UCSD-AML1 (cell line): Measurements from ENCODE around the gene FAM53B.
A peak's percentile ranks its signal among the peaks of the same experiment; 100 is the strongest.
"Not testable (repeated sequence)": the region's sequence is repeated elsewhere in the genome, so short reads cannot be mapped to it uniquely, and the experiment has no call there.

Experiments
- DNase-seq: peaks from one replicate; lab custom pipeline; 2025; ENCODE audit not compliant: unreplicated experiment; lab: John Stamatoyannopoulos, UW

Gene FAM53B, protein sequence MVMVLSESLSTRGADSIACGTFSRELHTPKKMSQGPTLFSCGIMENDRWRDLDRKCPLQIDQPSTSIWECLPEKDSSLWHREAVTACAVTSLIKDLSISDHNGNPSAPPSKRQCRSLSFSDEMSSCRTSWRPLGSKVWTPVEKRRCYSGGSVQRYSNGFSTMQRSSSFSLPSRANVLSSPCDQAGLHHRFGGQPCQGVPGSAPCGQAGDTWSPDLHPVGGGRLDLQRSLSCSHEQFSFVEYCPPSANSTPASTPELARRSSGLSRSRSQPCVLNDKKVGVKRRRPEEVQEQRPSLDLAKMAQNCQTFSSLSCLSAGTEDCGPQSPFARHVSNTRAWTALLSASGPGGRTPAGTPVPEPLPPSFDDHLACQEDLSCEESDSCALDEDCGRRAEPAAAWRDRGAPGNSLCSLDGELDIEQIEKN

DNA sequence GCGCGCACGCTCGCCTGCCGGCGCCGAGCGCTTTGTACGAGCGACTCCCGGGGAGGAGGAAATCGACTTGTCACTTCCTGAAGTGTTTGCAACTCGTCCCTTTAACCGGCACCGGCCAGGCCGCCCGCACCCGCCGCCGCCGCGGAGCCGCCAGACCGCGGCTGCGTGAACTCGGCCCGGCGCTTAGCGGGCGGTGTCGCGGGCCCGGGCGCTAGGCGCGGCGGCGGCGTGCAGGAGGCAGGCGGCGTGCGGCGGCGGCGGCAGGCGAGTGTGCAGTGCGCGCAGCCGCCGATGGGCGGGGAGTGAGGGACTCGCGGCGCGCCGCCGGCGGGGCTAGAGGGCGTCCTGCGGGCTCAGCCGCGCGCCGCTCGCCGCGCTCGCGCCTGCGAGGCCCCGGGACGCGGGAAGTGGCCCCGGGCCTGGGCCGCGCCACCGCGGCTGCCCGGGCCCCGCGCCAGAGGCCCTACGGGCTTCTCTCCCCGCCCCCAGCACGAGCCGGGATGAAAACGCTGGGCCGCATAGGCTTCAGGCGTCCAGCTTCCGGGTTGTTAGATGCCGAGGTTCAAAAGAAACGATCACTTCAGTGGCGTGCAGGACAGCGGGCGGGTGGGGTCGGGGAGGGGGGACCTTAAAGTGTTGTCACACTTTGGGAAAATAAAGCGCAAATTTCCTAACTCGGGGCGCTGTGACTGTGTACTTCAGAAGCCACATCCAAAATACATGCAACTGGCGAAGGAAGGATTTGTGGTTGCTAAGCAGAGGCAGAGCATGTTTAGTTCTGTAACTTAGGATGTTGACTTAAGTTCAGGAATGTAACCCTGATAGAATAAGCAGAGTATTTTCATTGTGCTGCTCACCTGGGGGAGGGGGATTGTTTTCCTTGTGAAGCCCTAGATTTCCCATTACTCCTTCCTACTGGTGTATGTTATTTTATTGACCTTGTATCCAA is at the start of gene FAM53B:
FAM53B (minus strand) TSS at position 277 of the 949 bp plus-strand sequence. CDS start 37,665 bp downstream, outside the sequence.
- DNase-seq, result peak; percentile 82

DNA sequence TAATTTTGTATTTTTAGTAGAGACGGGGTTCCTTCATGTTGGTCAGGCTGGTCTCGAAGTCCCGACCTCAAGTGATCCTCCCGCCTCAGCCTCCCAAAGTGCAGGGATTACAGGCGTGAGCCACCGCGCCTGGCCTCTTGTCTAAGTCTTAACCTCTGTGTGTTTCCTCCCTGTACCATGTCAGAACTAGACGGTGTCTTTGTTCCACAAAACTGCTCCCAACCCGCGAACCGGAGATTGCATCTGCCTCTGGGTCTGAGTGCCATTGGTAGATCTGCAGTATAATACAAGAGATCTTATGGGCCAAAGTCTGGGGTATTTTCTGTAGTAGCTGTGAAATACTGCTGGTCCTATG is 48.8 kb upstream of the FAM53B start:
- DNase-seq, result no peak

DNA sequence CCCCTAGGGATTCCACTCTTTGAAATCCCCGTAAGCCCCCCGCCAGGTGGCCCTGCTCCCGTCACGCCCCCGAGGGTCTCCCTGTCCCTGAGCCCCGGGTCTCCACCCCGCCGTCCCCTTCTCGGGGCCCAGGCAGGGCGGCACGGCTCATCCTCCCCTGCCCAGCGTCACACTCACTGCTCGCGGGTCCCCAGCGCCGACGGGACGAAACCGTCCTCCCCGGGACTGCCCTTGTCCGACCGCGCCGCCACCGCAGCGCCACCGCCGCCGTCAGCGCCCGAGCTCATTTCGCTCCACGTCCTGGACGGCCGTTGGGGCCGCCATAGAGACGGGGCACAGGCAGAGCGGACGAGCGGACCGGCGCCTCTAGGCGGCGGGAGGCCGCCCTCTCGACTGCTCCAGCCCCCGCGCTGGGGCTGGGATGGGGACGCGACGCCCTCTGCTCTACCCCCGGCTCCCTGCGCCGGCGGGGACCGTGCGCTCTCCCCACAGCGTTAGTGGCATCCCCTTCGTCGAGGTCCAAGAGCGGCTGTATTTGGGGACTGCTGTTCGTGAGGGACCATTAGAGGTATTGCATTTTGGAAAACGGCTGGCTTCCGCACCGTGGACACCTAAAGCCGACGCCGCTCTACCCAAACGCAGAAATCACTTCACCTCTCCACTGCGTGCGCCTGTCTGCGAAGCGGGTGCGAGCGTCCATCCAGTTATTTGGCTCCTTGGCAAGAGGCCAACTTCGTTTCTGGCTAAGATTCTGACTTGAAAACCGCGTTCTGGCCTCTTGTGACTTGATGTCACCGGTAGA is 47.6 kb upstream of the FAM53B start, which contains the start of gene EEF1AKMT2:
EEF1AKMT2 (minus strand) TSS at position 341 of the 802 bp plus-strand sequence; CDS start at position 287, 54 bp downstream.
- peak; percentile 91 for DNase-seq

DNA sequence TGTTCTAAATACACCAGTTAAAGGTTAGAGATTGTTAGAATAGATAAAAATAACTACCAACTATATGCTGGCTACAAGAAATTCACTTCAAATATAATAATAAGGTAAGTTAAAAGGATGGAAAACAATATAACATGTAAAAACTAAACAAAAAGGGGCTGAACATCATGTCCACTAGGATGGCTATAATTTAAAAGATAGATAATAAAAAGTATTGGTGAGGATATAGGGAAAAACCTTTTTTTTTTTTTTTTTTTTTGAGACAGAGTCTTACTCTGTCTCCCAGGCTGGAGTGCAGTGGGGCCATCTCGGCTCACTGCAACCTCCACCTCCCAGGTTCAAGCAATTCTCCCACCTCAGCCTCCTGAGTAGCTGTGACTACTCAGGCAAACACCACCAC is 38.7 kb upstream of the FAM53B start:
- not testable (repeated sequence) for DNase-seq

DNA sequence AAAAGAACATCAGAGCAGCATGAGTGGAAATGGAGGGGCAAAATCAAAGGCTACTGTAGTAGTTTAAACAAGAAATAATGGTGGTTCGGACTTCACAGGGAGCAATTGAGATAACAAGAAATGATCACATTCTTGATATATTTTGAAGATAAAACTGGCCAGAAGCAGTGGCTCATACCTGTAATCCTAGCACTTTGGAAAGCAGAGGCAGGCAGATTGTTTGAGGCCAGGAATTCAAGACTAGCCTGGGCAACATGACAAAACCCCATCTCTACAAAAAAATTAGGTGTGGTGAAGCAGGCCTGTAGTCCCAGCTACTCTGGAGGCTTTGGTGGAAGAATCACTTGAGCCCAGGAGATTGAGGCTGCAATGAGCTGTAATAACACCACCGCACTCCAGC is 24.6 kb upstream of the FAM53B start:
- no peak for DNase-seq

DNA sequence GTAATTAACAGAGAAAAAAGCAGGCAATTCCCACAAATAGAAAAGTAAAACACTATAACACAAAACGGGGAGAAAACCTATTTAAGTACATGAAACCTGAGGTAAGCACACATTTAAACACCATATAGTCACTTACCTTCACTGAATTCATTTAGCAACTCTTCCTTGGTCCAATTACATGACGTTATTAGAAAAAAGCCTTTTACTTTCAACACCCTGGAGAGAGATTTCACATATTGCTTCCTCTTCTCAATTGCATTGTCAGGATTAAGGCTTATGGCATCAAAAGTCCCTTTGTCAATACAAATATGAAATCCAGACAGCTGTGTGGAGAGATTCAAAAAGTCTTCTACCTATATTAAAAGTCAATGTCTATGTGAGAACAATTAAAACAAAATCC is 21.1 kb upstream of the FAM53B start:
- DNase-seq, result no peak

DNA sequence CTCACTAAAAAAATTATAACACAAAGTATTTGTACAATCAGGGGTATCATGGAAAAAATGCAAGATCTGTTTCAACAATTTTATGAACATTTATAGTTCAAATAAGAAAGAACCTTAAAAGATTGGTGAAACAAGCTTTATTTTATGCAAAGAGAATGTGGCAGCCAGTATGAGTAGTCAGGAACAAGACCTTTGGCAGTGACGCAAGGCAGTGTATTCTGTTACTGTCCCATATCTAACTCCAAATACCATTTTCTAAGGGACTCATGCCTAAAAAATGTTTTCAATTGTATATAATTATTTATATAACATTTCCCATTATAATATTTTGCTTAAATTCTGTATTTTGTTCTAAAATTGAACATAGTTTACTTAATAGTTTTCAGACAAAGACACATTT is 19.1 kb upstream of the FAM53B start:
- no peak for DNase-seq

DNA sequence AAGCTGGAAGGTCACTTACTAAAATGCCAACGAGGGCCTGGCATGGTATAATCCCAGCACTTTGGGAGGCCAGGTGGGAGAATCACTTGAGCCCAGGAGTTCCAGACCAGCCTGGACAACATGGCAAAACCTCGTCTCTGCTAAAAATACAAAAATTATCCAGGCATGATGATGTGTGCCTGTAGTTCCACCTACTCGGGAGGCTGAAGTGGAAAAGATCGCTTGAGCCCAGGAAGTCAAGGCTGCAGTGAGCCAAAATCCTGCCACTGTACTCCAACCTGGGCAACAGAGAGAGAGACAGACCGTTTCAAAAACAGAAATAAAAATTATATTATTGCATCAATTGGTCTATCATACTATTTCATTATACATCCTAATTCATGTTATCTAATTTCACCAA is 18.1 kb upstream of the FAM53B start:
- DNase-seq, result no peak

DNA sequence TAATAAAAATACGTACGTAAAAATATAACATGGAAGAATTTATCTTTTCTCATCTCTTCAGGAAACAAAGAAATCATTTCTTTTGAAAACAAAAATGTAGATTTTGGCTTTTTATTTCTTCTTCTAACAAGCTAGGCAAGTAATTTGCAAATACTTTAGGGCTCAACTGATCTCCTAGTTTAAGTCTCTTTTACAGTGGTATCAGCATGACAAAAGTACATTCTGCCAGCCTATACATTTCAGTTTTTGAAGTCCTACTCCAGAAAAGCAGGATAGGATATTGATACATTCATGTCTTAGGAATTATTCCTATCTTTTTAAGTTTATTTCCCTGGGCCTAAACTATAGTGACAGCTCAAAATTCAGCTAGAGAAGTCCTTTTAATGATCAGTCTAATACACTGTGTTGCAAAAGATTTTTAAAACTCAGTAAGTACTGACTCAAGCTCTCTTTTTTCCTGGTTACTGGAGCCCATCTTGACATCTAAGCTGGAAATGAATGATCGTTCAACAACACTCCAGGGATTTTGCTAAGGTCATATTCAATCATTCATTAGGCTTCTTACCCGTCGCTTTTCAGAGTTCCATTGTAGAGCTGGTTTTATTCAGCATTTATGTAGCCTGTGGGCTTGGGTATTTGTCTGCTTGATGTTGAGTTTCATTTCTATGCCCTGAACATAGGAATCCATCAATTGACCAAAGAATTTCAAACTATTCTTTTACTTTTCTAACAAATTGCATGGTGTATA is 12.2 kb upstream of the FAM53B start:
- no peak for DNase-seq

DNA sequence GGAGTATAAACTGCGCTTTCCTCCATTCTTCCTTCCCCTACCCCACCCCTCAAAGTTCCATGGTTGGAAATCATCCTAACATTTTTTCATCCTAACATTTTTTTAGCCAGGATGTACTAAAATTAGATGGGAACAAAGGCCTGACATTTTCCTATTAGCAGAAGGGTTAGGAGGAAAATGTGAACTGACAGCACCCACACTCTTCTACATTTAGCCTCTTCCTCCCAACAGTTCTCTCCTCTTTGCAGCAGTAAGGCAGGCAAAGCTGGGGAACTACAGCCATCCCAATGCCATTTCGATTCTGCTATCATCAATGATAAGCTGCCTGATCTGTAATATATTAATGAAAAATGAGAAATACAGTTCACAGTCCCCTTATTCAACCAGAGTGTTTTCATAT is 11.4 kb upstream of the FAM53B start:
- DNase-seq, result no peak

DNA sequence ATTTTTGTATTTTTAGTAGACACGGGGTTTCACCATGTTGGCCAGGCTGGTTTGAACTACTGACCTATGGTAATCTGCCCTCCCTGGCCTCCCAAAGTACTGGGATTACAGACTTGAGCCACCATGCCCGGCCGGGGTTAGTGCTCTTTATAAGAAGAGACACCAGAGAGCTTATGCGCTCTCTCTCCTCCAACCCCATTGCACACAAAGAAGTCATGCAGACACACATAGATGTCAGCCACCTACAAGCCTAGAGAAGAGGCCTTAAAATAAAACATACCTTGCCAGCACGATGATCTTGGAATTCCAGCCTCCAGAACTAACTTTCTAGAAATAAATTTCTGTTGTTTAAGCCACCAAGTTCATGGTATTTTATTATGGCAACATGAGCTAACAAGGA is 10.0 kb upstream of the FAM53B start:
- no peak for DNase-seq

DNA sequence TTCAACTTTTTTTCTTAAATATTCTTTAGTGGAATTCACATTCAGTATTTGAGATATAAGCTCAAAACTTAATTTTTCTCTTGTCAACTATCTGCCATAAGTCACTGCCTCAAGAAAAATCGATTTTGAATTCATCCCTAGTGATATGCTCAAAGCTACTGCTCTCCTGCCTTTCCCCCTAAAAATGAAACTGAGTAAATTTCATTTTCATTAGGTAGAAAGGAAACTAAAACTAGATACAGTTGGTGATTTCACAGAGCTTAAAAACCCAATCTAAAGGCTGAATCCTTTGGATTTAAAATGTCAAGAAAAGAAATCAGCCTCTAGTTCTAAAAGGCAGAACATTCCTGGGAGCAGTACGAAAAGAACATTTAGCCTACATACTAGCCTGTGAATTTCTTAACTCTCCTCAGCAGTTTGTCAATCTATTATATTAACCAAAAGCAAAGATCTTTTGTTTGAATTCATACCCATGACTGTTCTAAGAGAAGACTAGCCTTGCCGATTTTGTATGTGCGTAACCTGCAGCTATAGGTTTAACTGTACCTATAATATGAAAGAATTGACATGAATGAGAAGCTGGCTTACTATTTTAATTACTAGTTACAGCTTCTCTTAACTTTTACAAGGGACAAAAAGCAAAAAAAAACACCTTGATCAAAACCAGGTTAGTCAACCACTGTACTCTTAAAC is 4.9 kb upstream of the FAM53B start:
- DNase-seq, result no peak

DNA sequence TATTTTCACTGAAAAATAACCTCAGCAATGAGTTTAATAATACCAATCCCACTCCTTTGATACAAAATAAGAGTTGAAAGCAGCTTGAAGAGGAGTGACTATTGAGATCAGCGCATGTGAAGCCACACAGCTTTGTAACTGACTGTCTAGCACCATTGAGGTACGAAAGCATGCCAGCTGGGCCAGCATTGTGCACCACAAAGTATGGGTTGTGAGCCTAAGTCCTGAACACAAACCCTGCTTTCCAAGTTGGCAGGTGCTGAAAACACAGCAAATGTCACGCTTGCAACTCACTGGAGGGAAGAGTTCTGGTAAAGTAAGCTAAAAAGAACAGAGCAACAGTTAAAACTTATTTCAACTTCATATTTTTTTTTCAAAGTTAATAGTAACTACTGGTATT is 4.0 kb upstream of the FAM53B start:
- no peak for DNase-seq

DNA sequence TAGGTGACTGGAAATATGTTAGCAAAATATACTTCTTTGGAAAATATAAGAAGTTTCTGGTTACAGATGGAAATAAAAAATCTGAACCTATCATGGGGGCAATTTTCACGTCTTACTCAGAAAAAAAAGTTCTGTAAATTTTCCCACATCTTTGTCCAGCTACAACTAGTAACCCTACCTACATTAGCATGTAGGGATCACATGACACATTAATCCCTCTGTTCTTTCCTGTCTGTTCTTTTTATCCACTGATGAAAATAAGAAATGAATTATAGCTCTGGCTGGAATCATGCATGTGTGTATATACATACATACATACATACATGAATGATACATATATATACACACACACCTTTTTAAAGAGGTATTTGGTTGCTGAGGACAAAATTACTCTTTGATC is 3.6 kb upstream of the FAM53B start:
- no peak for DNase-seq

DNA sequence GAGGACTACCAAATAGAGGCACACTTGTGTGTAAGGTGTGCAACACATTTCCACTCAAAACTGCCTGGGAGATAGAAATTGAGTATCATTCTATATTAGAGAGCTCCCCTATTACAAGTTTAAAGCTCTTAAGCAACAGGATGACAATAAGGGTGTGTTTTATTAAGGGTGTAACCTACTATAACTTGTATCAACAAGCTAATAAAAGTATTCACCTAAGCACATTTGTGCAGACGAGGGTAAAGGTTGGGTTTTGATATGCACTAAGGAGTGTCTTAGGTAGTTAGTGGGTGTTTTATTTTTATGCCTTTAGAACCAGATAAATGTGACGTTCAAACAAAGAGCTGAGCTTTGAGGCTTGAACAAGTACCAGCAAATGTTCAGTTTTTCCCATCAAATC is 2.8 kb upstream of the FAM53B start:
- no peak for DNase-seq

DNA sequence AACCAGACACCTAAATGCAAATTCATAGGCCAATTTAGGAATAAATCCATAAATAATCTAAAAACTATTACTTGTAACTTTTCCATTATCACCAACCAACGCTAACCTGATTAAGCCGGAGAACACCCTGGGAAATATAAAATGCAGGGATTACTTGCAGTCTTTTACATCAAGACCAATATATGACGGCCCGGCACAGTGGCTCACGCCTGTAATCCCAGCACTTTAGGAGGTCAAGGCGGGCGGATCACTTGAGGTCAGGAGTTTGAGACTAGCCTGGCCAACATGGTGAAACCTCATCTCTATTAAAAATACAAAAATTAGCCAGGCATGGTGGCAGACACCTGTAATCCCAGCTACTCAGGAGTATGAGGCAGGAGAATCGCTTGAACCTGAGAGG is 2.3 kb upstream of the FAM53B start:
- DNase-seq, result not testable (repeated sequence)

DNA sequence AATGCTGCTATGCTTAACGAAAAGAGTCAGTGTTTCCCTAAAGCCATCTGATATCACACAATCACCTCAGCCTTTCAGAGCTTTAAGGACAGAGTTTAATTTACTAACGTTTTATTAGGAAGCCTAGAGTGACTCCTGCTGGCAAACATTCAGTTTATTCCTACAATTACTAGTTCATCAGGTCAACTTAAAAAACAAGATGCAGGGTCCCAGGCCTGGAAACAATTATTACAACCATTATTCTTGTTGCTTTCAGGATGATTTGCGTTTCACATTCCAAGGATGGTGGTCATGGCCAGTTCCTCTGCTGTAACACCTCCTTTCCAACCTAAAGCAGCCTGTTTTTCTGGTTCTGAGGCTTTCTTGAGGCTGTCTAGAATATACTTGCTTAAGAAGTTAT is 1.5 kb upstream of the FAM53B start:
- no peak for DNase-seq

DNA sequence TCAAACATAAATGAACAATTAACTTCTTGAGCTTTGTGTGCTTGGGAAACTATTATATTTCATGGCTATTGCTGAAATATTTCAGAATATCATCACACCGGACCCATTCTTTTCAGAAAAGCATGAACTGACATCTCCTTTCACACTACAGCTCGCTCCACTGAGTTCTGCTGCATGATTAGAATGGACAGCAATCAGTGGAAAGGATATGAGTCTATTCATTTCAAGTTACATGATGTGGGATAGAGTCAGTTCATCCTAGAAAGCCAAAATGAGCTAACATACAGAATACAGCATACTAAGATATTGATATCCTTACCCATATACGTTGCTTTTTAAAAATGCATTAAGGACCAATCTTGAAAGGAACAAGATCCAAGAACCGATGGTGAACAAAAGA is 1.1 kb upstream of the FAM53B start:
- DNase-seq, result no peak

DNA sequence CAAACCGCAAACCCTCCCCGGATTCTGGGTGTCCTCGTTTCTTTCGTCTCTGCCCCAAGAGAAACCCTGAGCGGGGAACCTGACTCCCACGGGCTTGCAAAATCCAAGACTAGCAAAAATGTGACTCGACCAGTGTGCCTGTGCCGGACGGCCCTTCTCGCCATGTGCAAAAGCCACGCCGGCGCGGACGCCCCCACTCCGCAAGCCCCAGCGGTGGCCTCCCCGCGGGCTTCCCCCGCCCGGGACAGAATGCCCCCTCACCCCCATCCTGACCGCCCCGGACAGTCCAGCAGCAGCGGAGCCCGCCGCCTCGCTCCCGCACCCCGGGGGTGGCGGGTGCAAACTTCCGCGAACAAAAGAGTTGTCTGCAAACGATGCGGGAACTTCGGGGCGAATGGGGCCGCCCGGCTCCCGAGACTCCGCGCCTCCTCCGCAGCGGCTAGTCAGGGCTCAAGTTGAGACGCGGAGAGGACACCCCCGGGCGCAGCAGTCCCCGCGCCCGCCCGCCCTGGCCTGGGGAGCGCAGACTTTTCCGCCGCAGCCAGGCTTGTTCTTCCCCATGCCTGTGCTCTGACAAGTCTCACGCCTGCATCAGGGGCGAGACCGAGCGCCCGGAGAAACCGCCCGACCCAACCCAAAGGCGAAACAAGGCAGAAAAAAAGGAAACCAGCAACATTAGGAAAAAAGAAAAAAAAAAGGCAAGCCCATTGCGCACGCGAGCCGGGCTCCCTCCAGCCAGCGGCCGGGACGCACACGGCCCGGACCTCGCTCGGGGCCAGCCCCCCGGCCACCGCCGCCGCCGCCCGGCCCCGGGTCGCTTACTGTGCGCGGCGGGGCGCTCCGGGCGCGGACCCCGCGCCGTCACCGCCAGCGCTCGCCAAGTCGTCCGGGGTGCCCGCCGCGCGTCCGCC is 732 bp downstream of the FAM53B start:
- DNase-seq, result peak; percentile 44
